ENCODE results near the gene MDFI. TPM values are rescaled to one million over a fixed set of nuclear protein-coding genes. Genes with fewer than 3 reads are reported as not detected.

MDFI gene
- total RNA-seq, 2 donors from 2014 or later, result 4.9 to 6.7 TPM

GRCh38 chr6:41672016-41672415, 33.7 kb downstream of the MDFI start:
- no peak for DNase-seq
- intact Hi-C loops (cut with DNase I), result no loop called here

GRCh38 chr6:41672816-41673703, 34.8 kb downstream of the MDFI start:
- Histone ChIP-seq H3K9me3 (no peaks in the 10 kb centered on the region), H3K27ac (no peak overlapping the region), H3K4me1 (no peaks in the 10 kb centered on the region), H3K27me3 (no peaks in the 10 kb centered on the region), H3K4me3 (no peak overlapping the region), H3K36me3 (replicated peaks in 1 of 2; ENCODE audit: insufficient read depth in 1 of 2, low read depth in 2 of 2) (no peaks in the 10 kb centered on the region)
- ATAC-seq, result no peak
- WGBS, 2 donors, result 75 to 89% methylated on average over 12 to 17 of the region's 17 CpGs
- TF ChIP-seq CTCF (IDR thresholded peaks at IDR 0.05) (no peak), POLR2A (IDR thresholded peaks at IDR 0.05) (no peak)
- intact Hi-C loops (cut with DNase I), result no loop called here
- DNase-seq, result no peak

More at GRCh38 chr6:41672016-41672415, 33.7 kb downstream of the MDFI start:
- Histone ChIP-seq H3K4me3 (no peak overlapping the region), H3K4me1 (no peaks in the 10 kb centered on the region), H3K27ac (no peak overlapping the region), H3K27me3 (no peaks in the 10 kb centered on the region), H3K36me3 (replicated peaks in 1 of 2; ENCODE audit: insufficient read depth in 1 of 2, low read depth in 2 of 2) (no peaks in the 10 kb centered on the region), H3K9me3 (no peaks in the 10 kb centered on the region)
- TF ChIP-seq CTCF (IDR thresholded peaks at IDR 0.05) (no peak), POLR2A (IDR thresholded peaks at IDR 0.05) (no peak)
- WGBS, 2 donors, result 83 to 85% methylated on average over 7 of the region's 7 CpGs
- ATAC-seq, result no peak

GRCh38 chr6:41673704-41674000, 35.4 kb downstream of the MDFI start:
- Histone ChIP-seq H3K4me1 (no peaks in the 10 kb centered on the region), H3K9me3 (no peaks in the 10 kb centered on the region), H3K4me3 (no peak overlapping the region), H3K36me3 (replicated peaks in 1 of 2; ENCODE audit: insufficient read depth in 1 of 2, low read depth in 2 of 2) (no peaks in the 10 kb centered on the region), H3K27ac (no peak overlapping the region), H3K27me3 (no peaks in the 10 kb centered on the region)
- intact Hi-C loops (cut with DNase I), result no loop called here
- 83 to 86% methylated on average over 5 of the region's 5 CpGs for WGBS, 2 donors
- DNase-seq, result no peak
- no peak for ATAC-seq
- no peak for TF ChIP-seq POLR2A (IDR thresholded peaks at IDR 0.05)
- no peak for TF ChIP-seq CTCF (IDR thresholded peaks at IDR 0.05)

GRCh38 chr6:41674231-41675000, 36.1 kb downstream of the MDFI start:
- DNase-seq (no peak), ATAC-seq (no peak)
- intact Hi-C loops (cut with DNase I), result no loop called here
- Histone ChIP-seq H3K4me3 (no peak overlapping the region), H3K4me1 (no peaks in the 10 kb centered on the region), H3K27ac (no peak overlapping the region), H3K9me3 (no peaks in the 10 kb centered on the region), H3K27me3 (no peaks in the 10 kb centered on the region), H3K36me3 (replicated peaks in 1 of 2; ENCODE audit: insufficient read depth in 1 of 2, low read depth in 2 of 2) (no peaks in the 10 kb centered on the region)
- TF ChIP-seq CTCF (IDR thresholded peaks at IDR 0.05) (no peak), POLR2A (IDR thresholded peaks at IDR 0.05) (no peak)
- WGBS, 2 donors, result 77 to 78% methylated on average over 7 of the region's 7 CpGs

Data from body of pancreas (tissue), 4 donors.